Measurements from ENCODE around the gene IL20.

The IL20 gene

GRCh38 chr1:206918076-206918475 is 52.7 kb downstream of the IL20 start (continued):
- TF ChIP-seq AEBP2 (tag by site-specific recombination; IDR thresholded peaks at IDR 0.05; ENCODE audit: borderline replicate concordance) (no peak), ZNF366 (tag by site-specific recombination; conservative IDR thresholded peaks at IDR 0.05) (no peak), ZNF391 (tag by site-specific recombination; IDR thresholded peaks at IDR 0.05; ENCODE audit: borderline replicate concordance, low read depth) (no peak)

Data from HEK293 (cell line).